Measurements from ENCODE around the gene LIME1. TPM values are rescaled to one million over a fixed set of nuclear protein-coding genes. Genes with fewer than 3 reads are reported as not detected.

Gene LIME1
- total RNA-seq, 6 experiments from 2014 or later = 37.0 to 118 (median 65.5) TPM

GRCh38 chr20:63697357-63697867 lies 39.1 kb upstream of the LIME1 start:
- ATAC-seq = peak; percentile 1 to 11 (median 3)
- Histone ChIP-seq H3K27ac (no peak overlapping the region), H3K4me3 (no peak overlapping the region), H3K27me3 (no peaks in the 10 kb centered on the region), H3K36me3 (no peaks in the 10 kb centered on the region), H3K9me3 (no peaks in the 10 kb centered on the region), H3K4me1 (peaks cover 0 to 14% (median 5%) of the 10 kb centered on the region in 4 donors)
- WGBS (ENCODE audit: insufficient coverage, low coverage, low lambda C conversion rate, missing lambda C conversion rate) = 0% methylated on average over 1 of the region's 7 CpGs
- TF ChIP-seq CTCF (IDR thresholded peaks at IDR 0.05) (no peak), POLR2A (IDR thresholded peaks at IDR 0.05) (no peak)
- DNase-seq = peak; percentile 22 to 56 (median 50)
- intact Hi-C loops (cut with DNase I) = no loop called here

GRCh38 chr20:63697868-63698545 lies 38.5 kb upstream of the LIME1 start:
- H3K9me3 ChIP-seq = no peaks in the 10 kb centered on the region
- no peaks in the 10 kb centered on the region for H3K36me3 ChIP-seq
- H3K4me1 ChIP-seq = peaks cover 0 to 14% (median 5%) of the 10 kb centered on the region in 4 donors
- TF ChIP-seq CTCF (IDR thresholded peaks at IDR 0.05) = no peak
- TF ChIP-seq POLR2A (IDR thresholded peaks at IDR 0.05) = no peak
- no peaks in the 10 kb centered on the region for H3K27me3 ChIP-seq
- ATAC-seq = no peak
- H3K27ac ChIP-seq = no peak overlapping the region
- 90% methylated on average over 3 of the region's 40 CpGs for WGBS (ENCODE audit: insufficient coverage, low coverage, low lambda C conversion rate, missing lambda C conversion rate)
- no peak overlapping the region for H3K4me3 ChIP-seq
- DNase-seq = peak; percentile 26 to 47 (median 46)
- intact Hi-C loops (cut with DNase I) = no loop called here

GRCh38 chr20:63698739-63699465 lies 37.6 kb upstream of the LIME1 start:
- TF ChIP-seq POLR2A (IDR thresholded peaks at IDR 0.05) (no peak), CTCF (IDR thresholded peaks at IDR 0.05) (no peak)
- no peaks in the 10 kb centered on the region for H3K27me3 ChIP-seq
- peaks cover 0 to 2% (median 0%) of the 10 kb centered on the region in 4 donors for H3K36me3 ChIP-seq
- DNase-seq (peak; percentile 35 to 52 (median 50)), ATAC-seq (peak in 1 of 4 donors; percentile 12)
- no peak overlapping the region for H3K27ac ChIP-seq
- intact Hi-C loops (cut with DNase I) = no loop called here
- H3K9me3 ChIP-seq = no peaks in the 10 kb centered on the region
- peaks cover 0 to 14% (median 5%) of the 10 kb centered on the region in 4 donors for H3K4me1 ChIP-seq
- WGBS (ENCODE audit: insufficient coverage, low coverage, low lambda C conversion rate, missing lambda C conversion rate) = 63% methylated on average over 8 of the region's 19 CpGs
- H3K4me3 ChIP-seq = no peak overlapping the region

GRCh38 chr20:63699466-63700198 lies 36.8 kb upstream of the LIME1 start:
- TF ChIP-seq CTCF (IDR thresholded peaks at IDR 0.05) (no peak), POLR2A (IDR thresholded peaks at IDR 0.05) (no peak)
- no peaks in the 10 kb centered on the region for H3K9me3 ChIP-seq
- DNase-seq = peak; percentile 22 to 51 (median 38)
- no peak for ATAC-seq
- H3K36me3 ChIP-seq = peaks cover 0 to 7% (median 3%) of the 10 kb centered on the region in 4 donors
- no peaks in the 10 kb centered on the region for H3K27me3 ChIP-seq
- no peak overlapping the region for H3K4me3 ChIP-seq
- H3K4me1 ChIP-seq = peaks cover 0 to 14% (median 5%) of the 10 kb centered on the region in 4 donors
- intact Hi-C loops (cut with DNase I) = no loop called here
- 73% methylated on average over 4 of the region's 24 CpGs for WGBS (ENCODE audit: insufficient coverage, low coverage, low lambda C conversion rate, missing lambda C conversion rate)
- H3K27ac ChIP-seq = no peak overlapping the region
